H9 (cell line): ENCODE results near the gene BCCIP. TPM values are rescaled to one million over a fixed set of nuclear protein-coding genes. Genes with fewer than 3 reads are reported as not detected.

ENCODE experiments used
- DNase-seq: peaks from one replicate; pipeline ENCODE4 v3.0.0-alpha.2; 2017
- H2AFZ ChIP-seq: one replicate; pipeline ENCODE4 v1.6.1; 2013; ENCODE audit warnings: mild to moderate bottlenecking, low read length, control low read depth, moderate library complexity
- H2AK5ac ChIP-seq: 2 replicates; pipeline ENCODE4 v1.6.1; 2013; ENCODE audit warnings: low read length, control low read depth, mixed read lengths; ENCODE audit not compliant: insufficient read length
- H2BK120ac ChIP-seq: one replicate; pipeline ENCODE4 v1.6.1; 2013; ENCODE audit warnings: low read depth, mild to moderate bottlenecking, low read length, control low read depth, inconsistent platforms; ENCODE audit not compliant: poor library complexity, severe bottlenecking
- H2BK12ac ChIP-seq: 2 replicates; pipeline ENCODE4 v1.6.1; 2013; ENCODE audit warnings: low read length, control low read depth, mixed read lengths, low read depth; ENCODE audit not compliant: insufficient read length
- H2BK15ac ChIP-seq: 2 replicates; pipeline ENCODE4 v1.6.1; 2013; ENCODE audit warnings: low read depth, low read length, control low read depth
- H2BK20ac ChIP-seq: one replicate; pipeline ENCODE4 v1.6.1; 2013; ENCODE audit warnings: low read depth, mild to moderate bottlenecking, low read length, control low read depth, inconsistent platforms; ENCODE audit not compliant: poor library complexity, severe bottlenecking
- H2BK5ac ChIP-seq: 2 replicates; pipeline ENCODE4 v1.6.1; 2013; ENCODE audit warnings: low read length, control low read depth, mixed read lengths; ENCODE audit not compliant: insufficient read length
- H3K14ac ChIP-seq: 2 replicates; pipeline ENCODE4 v1.6.1; 2013; ENCODE audit warnings: low read length, control low read depth; ENCODE audit not compliant: insufficient read depth
- H3K18ac ChIP-seq: 2 replicates; pipeline ENCODE4 v1.6.1; 2013; ENCODE audit warnings: low read depth, mild to moderate bottlenecking, mixed read lengths, low read length, control low read depth; ENCODE audit not compliant: insufficient read length
- H3K23ac ChIP-seq: 2 replicates; pipeline ENCODE4 v1.6.1; 2013; ENCODE audit warnings: low read length, control low read depth, mixed read lengths, low read depth; ENCODE audit not compliant: insufficient read length
- H3K23me2 ChIP-seq: 2 replicates; pipeline ENCODE4 v1.6.1; 2013; ENCODE audit warnings: low read depth, mild to moderate bottlenecking, mixed read lengths, low read length, control low read depth; ENCODE audit not compliant: insufficient read length, poor library complexity, severe bottlenecking
- H3K27ac ChIP-seq: 2 replicates; pipeline ENCODE4 v1.5.1; 2013; ENCODE audit warnings: low read length, control low read depth, mixed read lengths, low read depth; ENCODE audit not compliant: insufficient read length
- H3K27me3 ChIP-seq: 2 replicates; pipeline ENCODE4 v1.6.1; 2013; ENCODE audit warnings: low read length, control low read depth, inconsistent platforms; ENCODE audit not compliant: insufficient read depth
- H3K4ac ChIP-seq: 2 replicates; pipeline ENCODE4 v1.6.1; 2013; ENCODE audit warnings: low read depth, mild to moderate bottlenecking, control low read depth, inconsistent platforms, low read length, moderate library complexity
- H3K4me1 ChIP-seq: 2 replicates; pipeline ENCODE4 v1.6.1; 2013; ENCODE audit warnings: low read length, control low read depth, inconsistent platforms; ENCODE audit not compliant: insufficient read depth
- H3K4me2 ChIP-seq: 2 replicates; pipeline ENCODE4 v1.6.1; 2013; ENCODE audit warnings: low read length, control low read depth, mixed read lengths; ENCODE audit not compliant: insufficient read length, insufficient read depth
- H3K56ac ChIP-seq: 2 replicates; pipeline ENCODE4 v1.6.1; 2013; ENCODE audit warnings: low read depth, mild to moderate bottlenecking, mixed read lengths, low read length, control low read depth; ENCODE audit not compliant: insufficient read length
- H3K79me1 ChIP-seq: 2 replicates; pipeline ENCODE4 v1.6.1; 2013; ENCODE audit warnings: low read depth, mild to moderate bottlenecking, moderate library complexity, low read length, control low read depth, inconsistent platforms; ENCODE audit not compliant: insufficient read depth, poor library complexity, severe bottlenecking
- H3K79me2 ChIP-seq: 2 replicates; pipeline ENCODE4 v1.6.1; 2013; ENCODE audit warnings: low read length, control low read depth, inconsistent platforms; ENCODE audit not compliant: insufficient read depth
- H3K9ac ChIP-seq: 2 replicates; pipeline ENCODE4 v1.6.1; 2013; ENCODE audit warnings: low read length, control low read depth, mixed read lengths; ENCODE audit not compliant: insufficient read length; ENCODE audit errors: extremely low read depth
- H3K9me3 ChIP-seq: one replicate; pipeline ENCODE4 v1.6.1; 2013; ENCODE audit warnings: low read depth, low read length, inconsistent platforms; ENCODE audit not compliant: control insufficient read depth
- H3T11ph ChIP-seq: one replicate; pipeline ENCODE4 v1.6.1; 2013; ENCODE audit warnings: mild to moderate bottlenecking, low read length, control low read depth, inconsistent platforms
- H4K20me1 ChIP-seq: one replicate; pipeline ENCODE4 v1.6.1; 2013; ENCODE audit not compliant: control insufficient read depth, insufficient read length, insufficient read depth
- H4K5ac ChIP-seq: 2 replicates; pipeline ENCODE4 v1.6.1; 2013; ENCODE audit warnings: low read depth, mild to moderate bottlenecking, mixed read lengths, low read length, control low read depth; ENCODE audit not compliant: insufficient read length
- H4K8ac ChIP-seq: replicated peaks from 2 replicates; pipeline ENCODE4 v1.6.1; 2013; ENCODE audit warnings: low read length, control low read depth, mixed read lengths, low read depth; ENCODE audit not compliant: insufficient read length
- H4K91ac ChIP-seq: 2 replicates; pipeline ENCODE4 v1.6.1; 2013; ENCODE audit warnings: low read depth, mild to moderate bottlenecking, moderate library complexity, mixed read lengths, low read length, control low read depth; ENCODE audit not compliant: insufficient read length
- H3K27ac Mint-ChIP-seq, 3 experiments: 2 replicates in 2 of 3; 3 replicates in 1 of 3; pipeline ENCODE4 v1.8.0; 2020 to 2021; ENCODE audit warnings: mixed read lengths in 3 of 3, mild to moderate bottlenecking in 1 of 3, moderate library complexity in 1 of 3
- H3K27me3 Mint-ChIP-seq: 2 replicates; pipeline ENCODE4 v1.8.0; 2021; ENCODE audit warnings: low read depth, mild to moderate bottlenecking, moderate library complexity, mixed read lengths
- H3K36me3 Mint-ChIP-seq, 3 experiments: 2 replicates in 2 of 3; 3 replicates in 1 of 3; pipeline ENCODE4 v1.8.0; 2020 to 2021; ENCODE audit warnings: low read depth in 3 of 3, mixed read lengths in 3 of 3; ENCODE audit not compliant: insufficient read depth in 1 of 3
- H3K4me1 Mint-ChIP-seq, 2 experiments: 2 replicates each; pipeline ENCODE4 v1.8.0; 2020; ENCODE audit warnings: mixed read lengths in 2 of 2
- H3K4me3 Mint-ChIP-seq, 2 experiments: 2 replicates in 1 of 2; 3 replicates in 1 of 2; pipeline ENCODE4 v1.8.0; 2020 to 2021; ENCODE audit warnings: mild to moderate bottlenecking in 2 of 2, mixed read lengths in 2 of 2, moderate library complexity in 1 of 2
- H3K9me3 Mint-ChIP-seq, 2 experiments: 2 replicates in 1 of 2; 3 replicates in 1 of 2; pipeline ENCODE4 v1.8.0; 2020; ENCODE audit warnings: mild to moderate bottlenecking in 2 of 2, mixed read lengths in 2 of 2, moderate library complexity in 1 of 2
- CTCF ChIP-seq: fragments of 200-600 bp; sonication (generic); conservative IDR thresholded peaks from 3 replicates; pipeline ENCODE4 v1.8.0; 2021; ENCODE audit warnings: antibody characterized with exemption, mild to moderate bottlenecking
- WGBS: extraction: QIAGEN DNeasy Blood & Tissue Kit; methylation state at CpG from one replicate; pipeline ENCODE4 v1.1.7; 2013; ENCODE audit warnings: missing lambda C conversion rate, low lambda C conversion rate, mixed read lengths; ENCODE audit not compliant: insufficient read length; ENCODE audit errors: extremely low coverage; 5-methylcytosine and 5-hydroxymethylcytosine counted together
- total RNA-seq: library from RNA; stranded (reverse); gene quantifications from 2 replicates; pipeline ENCODE4 v1.2.1, GENCODE V29; 2021

Gene BCCIP
- total RNA-seq, 1 experiment from 2014 or later: 119 TPM

GRCh38 chr10:125852487-125852886 lies 29.1 kb downstream of the BCCIP start:
- Histone ChIP-seq H4K91ac (no peak overlapping the region), H3K23me2 (no peaks in the 10 kb centered on the region), H3K56ac (no peak overlapping the region), H4K20me1 (no peaks in the 10 kb centered on the region), H3K79me1 (no peaks in the 10 kb centered on the region), H3K23ac (no peak overlapping the region), H3K27me3 (no peaks in the 10 kb centered on the region), H2BK15ac (no peak overlapping the region), H3K14ac (no peak overlapping the region), H2BK5ac (no peak overlapping the region), H3K9me3 (no peaks in the 10 kb centered on the region), H2BK12ac (no peak overlapping the region), H3K18ac (no peak overlapping the region), H2AFZ (no peak overlapping the region), H3K79me2 (no peaks in the 10 kb centered on the region), H3T11ph (no peak overlapping the region), H4K5ac (no peak overlapping the region), H3K4me2 (no peak overlapping the region), H2BK20ac (no peak overlapping the region), H4K8ac (no peak overlapping the region), H2AK5ac (no peak overlapping the region), H3K4me1 (no peaks in the 10 kb centered on the region), H3K4ac (no peak overlapping the region), H3K27ac (no peak overlapping the region), H3K9ac (no peak overlapping the region), H2BK120ac (no peak overlapping the region)
- WGBS: no CpG with 5 or more reads among the region's 7 CpGs
- Mint-ChIP-seq H3K9me3 (no peaks in the 10 kb centered on the region), H3K36me3 (peaks cover 7 to 36% (median 25%) of the 10 kb centered on the region in 3 experiments; a peak in 6 of 7 replicates), H3K4me1 (no peaks in the 10 kb centered on the region), H3K27ac (no peak overlapping the region), H3K4me3 (no peak overlapping the region), H3K27me3 (no peaks in the 10 kb centered on the region)
- DNase-seq: no peak
- TF ChIP-seq CTCF: no peak
